ENCODE results near the gene ZC3H12C.

DNA sequence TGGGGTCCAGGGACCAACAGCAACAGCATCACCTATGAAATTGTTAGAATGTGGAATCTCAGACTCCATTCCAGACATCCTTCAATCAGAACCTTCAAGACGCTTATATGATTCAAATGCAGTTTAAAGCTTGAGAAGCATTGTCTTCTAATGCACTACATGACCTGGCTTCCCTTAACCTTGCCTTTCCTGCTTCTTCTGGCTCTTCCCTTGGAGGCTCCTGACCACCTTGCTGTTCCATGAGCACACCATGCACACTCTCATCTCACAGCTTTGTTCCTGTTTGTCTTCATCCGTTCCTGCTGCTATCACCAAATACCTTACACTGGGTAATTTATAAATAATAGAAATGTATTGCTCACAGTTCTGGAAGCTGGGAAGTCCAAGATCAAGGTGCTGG lies 26.1 kb downstream of the ZC3H12C start:
- TF ChIP-seq, protein P1, sequence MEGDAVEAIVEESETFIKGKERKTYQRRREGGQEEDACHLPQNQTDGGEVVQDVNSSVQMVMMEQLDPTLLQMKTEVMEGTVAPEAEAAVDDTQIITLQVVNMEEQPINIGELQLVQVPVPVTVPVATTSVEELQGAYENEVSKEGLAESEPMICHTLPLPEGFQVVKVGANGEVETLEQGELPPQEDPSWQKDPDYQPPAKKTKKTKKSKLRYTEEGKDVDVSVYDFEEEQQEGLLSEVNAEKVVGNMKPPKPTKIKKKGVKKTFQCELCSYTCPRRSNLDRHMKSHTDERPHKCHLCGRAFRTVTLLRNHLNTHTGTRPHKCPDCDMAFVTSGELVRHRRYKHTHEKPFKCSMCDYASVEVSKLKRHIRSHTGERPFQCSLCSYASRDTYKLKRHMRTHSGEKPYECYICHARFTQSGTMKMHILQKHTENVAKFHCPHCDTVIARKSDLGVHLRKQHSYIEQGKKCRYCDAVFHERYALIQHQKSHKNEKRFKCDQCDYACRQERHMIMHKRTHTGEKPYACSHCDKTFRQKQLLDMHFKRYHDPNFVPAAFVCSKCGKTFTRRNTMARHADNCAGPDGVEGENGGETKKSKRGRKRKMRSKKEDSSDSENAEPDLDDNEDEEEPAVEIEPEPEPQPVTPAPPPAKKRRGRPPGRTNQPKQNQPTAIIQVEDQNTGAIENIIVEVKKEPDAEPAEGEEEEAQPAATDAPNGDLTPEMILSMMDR (IDR thresholded peaks at IDR 0.05; ENCODE audit: low read depth, low read length) = no peak
- no peak for TF ChIP-seq POLR2A (IDR thresholded peaks at IDR 0.05; ENCODE audit: extremely low read depth, insufficient read length)
- TF ChIP-seq, protein P2, sequence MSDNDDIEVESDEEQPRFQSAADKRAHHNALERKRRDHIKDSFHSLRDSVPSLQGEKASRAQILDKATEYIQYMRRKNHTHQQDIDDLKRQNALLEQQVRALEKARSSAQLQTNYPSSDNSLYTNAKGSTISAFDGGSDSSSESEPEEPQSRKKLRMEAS (IDR thresholded peaks at IDR 0.05; ENCODE audit: low read depth, low read length) = no peak
- TF ChIP-seq MYC (IDR thresholded peaks at IDR 0.05; ENCODE audit: low read depth, low read length) = no peak
